WTC11 (cell line): ENCODE data around the gene GET4.

Experiments used
- CBFB ChIP-seq: sonication (generic); formaldehyde crosslinking; IDR thresholded peaks from 2 replicates; pipeline ENCODE4 v1.8.1; 2022; ENCODE audit warnings: mild to moderate bottlenecking, low read depth, missing genetic modification reagents
- KAT7 ChIP-seq: sonication (generic); formaldehyde crosslinking; IDR thresholded peaks from 2 replicates; pipeline ENCODE4 v1.8.1; 2023; ENCODE audit warnings: missing genetic modification reagents, mild to moderate bottlenecking, borderline replicate concordance
- SP1 ChIP-seq: sonication (generic); formaldehyde crosslinking; conservative IDR thresholded peaks from 2 replicates; pipeline ENCODE4 v1.8.1; 2022; ENCODE audit warnings: missing genetic modification reagents
- TF ChIP-seq, protein P1 (sequence below): fragments of 200-600 bp; IDR thresholded peaks from 2 replicates; pipeline ENCODE4 v1.8.0; 2022; ENCODE audit warnings: antibody characterized with exemption
- TF ChIP-seq, protein P2 (sequence below): sonication (generic); formaldehyde crosslinking; IDR thresholded peaks from 2 replicates; pipeline ENCODE4 v1.8.1; 2023; ENCODE audit warnings: mild to moderate bottlenecking, missing genetic modification reagents, moderate library complexity
- TF ChIP-seq, protein P3 (sequence below): sonication (generic); formaldehyde crosslinking; IDR thresholded peaks from 2 replicates; pipeline ENCODE4 v1.8.0; 2023; ENCODE audit warnings: missing genetic modification reagents
- TF ChIP-seq, protein P4 (sequence below): sonication (generic); formaldehyde crosslinking; IDR thresholded peaks from 2 replicates; pipeline ENCODE4 v1.8.0; 2022; ENCODE audit warnings: mild to moderate bottlenecking, missing genetic modification reagents

DNA sequence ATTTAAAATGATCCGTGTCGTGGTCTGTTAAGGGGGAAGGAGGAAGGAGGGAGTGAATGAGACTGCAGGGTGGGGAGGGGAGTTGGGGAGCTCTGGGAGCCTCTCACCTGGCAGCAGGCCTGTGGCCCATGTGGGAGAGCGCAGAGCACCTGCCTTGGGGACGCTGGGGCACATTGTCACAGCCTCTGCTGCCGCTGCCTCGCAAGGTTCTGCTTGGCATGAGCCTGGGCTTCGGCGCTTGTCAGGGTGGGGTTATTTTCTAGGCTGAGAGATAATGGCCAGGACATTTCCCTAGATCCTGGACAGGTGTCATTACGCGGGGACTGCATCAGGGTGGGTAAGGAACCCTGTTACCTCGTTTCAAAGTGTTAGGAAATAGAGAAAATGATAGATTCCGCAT lies 46.3 kb upstream of the GET4 start:
- TF ChIP-seq, protein P1, sequence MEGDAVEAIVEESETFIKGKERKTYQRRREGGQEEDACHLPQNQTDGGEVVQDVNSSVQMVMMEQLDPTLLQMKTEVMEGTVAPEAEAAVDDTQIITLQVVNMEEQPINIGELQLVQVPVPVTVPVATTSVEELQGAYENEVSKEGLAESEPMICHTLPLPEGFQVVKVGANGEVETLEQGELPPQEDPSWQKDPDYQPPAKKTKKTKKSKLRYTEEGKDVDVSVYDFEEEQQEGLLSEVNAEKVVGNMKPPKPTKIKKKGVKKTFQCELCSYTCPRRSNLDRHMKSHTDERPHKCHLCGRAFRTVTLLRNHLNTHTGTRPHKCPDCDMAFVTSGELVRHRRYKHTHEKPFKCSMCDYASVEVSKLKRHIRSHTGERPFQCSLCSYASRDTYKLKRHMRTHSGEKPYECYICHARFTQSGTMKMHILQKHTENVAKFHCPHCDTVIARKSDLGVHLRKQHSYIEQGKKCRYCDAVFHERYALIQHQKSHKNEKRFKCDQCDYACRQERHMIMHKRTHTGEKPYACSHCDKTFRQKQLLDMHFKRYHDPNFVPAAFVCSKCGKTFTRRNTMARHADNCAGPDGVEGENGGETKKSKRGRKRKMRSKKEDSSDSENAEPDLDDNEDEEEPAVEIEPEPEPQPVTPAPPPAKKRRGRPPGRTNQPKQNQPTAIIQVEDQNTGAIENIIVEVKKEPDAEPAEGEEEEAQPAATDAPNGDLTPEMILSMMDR = no peak
- TF ChIP-seq CBFB (CRISPR knock-in tag) (no peak), SP1 (CRISPR knock-in tag) (no peak), KAT7 (CRISPR knock-in tag) (no peak)
- TF ChIP-seq, protein P2, sequence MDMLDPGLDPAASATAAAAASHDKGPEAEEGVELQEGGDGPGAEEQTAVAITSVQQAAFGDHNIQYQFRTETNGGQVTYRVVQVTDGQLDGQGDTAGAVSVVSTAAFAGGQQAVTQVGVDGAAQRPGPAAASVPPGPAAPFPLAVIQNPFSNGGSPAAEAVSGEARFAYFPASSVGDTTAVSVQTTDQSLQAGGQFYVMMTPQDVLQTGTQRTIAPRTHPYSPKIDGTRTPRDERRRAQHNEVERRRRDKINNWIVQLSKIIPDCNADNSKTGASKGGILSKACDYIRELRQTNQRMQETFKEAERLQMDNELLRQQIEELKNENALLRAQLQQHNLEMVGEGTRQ = no peak
- TF ChIP-seq, protein P3, sequence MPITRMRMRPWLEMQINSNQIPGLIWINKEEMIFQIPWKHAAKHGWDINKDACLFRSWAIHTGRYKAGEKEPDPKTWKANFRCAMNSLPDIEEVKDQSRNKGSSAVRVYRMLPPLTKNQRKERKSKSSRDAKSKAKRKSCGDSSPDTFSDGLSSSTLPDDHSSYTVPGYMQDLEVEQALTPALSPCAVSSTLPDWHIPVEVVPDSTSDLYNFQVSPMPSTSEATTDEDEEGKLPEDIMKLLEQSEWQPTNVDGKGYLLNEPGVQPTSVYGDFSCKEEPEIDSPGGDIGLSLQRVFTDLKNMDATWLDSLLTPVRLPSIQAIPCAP (CRISPR knock-in tag) = no peak
- TF ChIP-seq, protein P4, sequence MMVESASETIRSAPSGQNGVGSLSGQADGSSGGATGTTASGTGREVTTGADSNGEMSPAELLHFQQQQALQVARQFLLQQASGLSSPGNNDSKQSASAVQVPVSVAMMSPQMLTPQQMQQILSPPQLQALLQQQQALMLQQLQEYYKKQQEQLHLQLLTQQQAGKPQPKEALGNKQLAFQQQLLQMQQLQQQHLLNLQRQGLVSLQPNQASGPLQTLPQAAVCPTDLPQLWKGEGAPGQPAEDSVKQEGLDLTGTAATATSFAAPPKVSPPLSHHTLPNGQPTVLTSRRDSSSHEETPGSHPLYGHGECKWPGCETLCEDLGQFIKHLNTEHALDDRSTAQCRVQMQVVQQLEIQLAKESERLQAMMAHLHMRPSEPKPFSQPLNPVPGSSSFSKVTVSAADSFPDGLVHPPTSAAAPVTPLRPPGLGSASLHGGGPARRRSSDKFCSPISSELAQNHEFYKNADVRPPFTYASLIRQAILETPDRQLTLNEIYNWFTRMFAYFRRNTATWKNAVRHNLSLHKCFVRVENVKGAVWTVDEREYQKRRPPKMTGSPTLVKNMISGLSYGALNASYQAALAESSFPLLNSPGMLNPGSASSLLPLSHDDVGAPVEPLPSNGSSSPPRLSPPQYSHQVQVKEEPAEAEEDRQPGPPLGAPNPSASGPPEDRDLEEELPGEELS (CRISPR knock-in tag) = no peak
